HG03575 (cell line): ENCODE measurements around the gene MANBA.

Experiments
- ATAC-seq: cut with Tn5 transposase; IDR thresholded peaks from one replicate; pipeline ENCODE4 v1.9.1; 2021; ENCODE audit not compliant: unreplicated experiment, insufficient number of reproducible peaks, low FRiP score; ENCODE audit errors: extremely low read depth

Gene MANBA

DNA sequence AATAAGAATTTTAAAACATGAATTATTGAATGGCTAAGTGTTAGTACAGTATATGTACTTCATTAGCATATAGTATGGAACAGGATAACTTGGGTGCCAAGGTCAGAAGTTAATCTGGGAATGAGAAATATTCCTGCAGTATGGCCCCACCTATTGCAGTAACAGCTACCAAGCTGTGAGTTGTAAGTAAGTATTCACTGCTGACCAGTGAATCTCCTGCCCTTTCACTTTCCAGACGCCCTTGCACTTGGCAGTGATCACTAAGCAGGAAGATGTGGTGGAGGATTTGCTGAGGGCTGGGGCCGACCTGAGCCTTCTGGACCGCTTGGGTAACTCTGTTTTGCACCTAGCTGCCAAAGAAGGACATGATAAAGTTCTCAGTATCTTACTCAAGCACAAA is 154.5 kb downstream of the MANBA start:
- no peak for ATAC-seq

DNA sequence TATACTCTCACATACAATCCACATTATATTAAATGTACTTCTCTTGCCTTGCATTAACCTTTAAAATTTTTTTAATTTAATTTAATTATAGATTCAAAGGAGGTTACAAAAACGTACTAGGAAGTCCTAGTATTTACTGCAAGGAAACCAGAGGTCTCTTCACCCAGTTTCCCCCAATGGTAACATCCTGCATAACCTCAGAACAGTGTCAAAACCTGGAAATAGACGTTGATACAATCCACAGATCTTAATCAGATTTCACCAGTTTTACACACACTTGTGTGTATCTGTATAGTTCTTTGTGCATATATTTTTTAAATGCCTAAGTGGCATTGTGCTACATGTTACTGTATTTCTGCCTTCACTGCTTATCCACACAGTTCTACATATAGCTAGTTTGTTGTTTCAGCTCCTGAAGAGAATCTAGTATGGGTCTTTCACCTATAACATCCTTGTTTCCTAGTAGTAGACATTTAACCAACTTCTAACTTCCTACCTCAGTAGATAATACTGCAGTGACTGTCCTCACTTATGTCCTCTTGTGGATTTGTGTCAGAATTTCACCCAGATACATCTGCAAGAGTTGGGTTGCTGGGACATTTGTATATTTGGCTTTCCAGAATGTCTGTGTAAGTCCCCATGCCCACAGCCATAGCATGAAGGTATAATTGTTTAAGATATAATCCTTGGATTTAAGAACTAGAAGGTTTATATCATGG is 156.4 kb downstream of the MANBA start:
- no peak for ATAC-seq

DNA sequence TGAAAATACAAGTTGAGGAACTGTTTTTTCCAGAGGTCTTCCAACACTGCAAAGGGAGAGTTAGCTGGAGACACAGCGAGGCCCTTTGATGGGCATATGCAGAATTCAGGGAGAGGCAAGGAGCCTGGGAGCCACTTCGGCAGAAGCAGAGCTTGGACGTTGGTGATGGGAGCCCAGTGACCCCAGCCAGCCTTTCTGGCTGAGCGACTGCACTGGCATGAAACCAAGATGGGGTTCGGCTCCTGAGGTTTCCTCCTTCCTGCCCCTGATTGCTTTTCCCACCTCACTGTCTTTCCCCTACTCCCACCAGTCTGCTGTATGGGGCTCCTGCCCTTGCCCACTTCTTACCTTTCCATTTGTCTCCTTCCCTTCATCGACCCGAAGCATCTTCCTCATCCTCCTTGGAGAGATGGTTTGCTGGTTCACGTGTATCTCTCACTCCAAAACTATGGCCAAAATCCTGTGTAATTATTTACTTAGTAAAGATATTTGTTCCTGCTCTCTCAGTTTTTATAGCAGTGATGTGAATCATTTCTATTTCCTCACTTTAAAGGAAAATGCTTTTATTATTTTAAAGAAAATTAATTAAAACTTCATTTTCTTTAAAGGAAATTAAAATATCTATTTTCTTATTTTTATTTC is 159.1 kb downstream of the MANBA start:
- no peak for ATAC-seq

DNA sequence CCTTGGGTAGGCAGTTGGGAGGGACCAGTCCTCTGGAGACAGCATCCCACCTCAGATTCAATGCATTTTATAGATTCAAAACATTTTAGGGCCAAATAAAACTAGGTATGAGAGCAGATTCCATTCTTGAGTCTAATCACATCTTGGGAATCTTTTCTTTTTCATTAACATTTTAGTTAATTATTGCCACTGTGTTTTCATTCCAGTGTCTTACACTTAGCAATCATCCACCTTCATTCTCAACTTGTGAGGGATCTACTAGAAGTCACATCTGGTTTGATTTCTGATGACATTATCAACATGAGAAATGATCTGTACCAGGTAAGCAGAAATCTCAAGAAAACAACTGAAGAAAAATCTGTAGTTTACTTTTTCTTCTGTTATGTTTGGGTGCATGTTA is 160.1 kb downstream of the MANBA start:
- no peak for ATAC-seq

GRCh38 chr4:102599886-102600285 is 160.9 kb downstream of the MANBA start:
- ATAC-seq, result no peak

DNA sequence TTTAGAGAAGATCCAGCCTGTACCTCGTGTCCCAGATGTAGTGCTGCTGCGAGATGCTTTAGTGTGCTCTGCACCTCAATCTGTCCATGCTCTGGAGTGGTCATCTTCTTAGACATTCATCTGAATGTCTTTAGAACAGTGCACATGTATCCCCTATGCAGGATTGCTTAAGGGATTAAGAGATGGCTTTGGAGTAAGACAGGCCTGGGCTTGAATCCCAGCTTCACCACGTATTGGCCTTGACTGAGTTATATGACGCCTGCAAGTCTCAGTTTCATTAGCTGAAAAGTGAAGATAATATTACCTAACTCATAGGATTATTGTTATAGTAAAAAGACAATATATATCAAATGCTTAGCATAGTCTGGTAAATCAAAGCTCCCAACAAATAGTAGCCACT is 161.3 kb downstream of the MANBA start:
- ATAC-seq, result no peak

DNA sequence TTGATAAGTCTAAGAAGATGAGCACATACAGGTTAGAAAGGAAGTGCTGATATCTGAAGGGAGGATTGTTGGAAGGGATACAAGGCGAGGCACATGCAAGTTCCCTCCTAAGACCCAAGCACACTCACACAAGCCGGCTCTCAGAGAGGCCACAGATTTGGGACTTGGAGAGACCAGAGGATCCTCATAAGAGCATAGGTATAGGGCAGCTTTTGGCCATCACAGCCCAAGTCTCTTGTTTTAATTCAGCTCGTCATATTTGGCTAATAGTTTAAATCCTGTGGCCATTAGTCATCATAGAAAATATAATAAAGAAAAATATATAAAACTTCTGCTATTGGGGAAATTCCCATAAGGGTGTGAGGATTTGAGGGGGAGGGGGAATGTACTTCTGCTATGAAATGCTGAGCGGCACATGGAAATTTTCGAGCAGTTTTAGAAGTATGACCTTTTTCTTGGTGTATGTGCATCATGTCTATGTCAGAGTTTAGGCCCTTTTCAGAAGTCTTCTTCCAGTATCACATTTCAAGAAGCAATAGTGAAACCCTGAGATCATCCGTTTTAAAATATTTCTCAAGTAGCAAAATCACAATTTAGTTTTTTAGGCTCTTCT is 161.9 kb downstream of the MANBA start:
- ATAC-seq, result no peak

GRCh38 chr4:102598086-102598761 is 162.5 kb downstream of the MANBA start:
- no peak for ATAC-seq

GRCh38 chr4:102596532-102596931 is 164.2 kb downstream of the MANBA start:
- ATAC-seq, result no peak

- ATAC-seq, result no peak
Observed at GRCh38 chr4:102594000-102594399, 166.8 kb downstream of the MANBA start.

GRCh38 chr4:102593147-102593546 is 167.6 kb downstream of the MANBA start:
- ATAC-seq, result no peak

DNA sequence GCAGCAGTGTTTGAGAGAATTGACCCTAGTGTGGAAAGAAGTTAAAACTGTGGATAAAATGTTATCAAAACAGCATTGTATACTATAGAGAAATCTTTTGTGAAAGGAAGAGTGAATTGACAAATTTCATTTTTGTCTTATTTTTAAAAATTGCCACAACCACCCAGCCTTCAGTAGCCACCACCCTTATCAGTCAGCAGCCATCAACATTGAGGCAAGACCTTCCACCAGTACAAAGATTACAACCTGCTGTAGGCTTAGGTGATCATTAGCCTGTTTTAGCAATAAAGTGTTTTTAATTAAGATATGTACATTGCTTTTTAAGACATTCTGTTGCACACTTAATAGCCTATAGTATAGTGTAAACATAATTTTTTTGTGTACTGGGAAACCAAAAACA is 168.5 kb downstream of the MANBA start:
- ATAC-seq, result no peak

- ATAC-seq, result no peak
Observed at GRCh38 chr4:102589743-102590142, 171.0 kb downstream of the MANBA start.

- ATAC-seq, result no peak
Observed at GRCh38 chr4:102586644-102587021, 174.1 kb downstream of the MANBA start.

GRCh38 chr4:102586002-102586643 is 174.6 kb downstream of the MANBA start:
- ATAC-seq, result no peak

- ATAC-seq, result no peak
Observed at GRCh38 chr4:102585329-102585728, 175.4 kb downstream of the MANBA start.

- ATAC-seq, result no peak
Observed at GRCh38 chr4:102584091-102584490, 176.7 kb downstream of the MANBA start.
